Thyroid gland (tissue), 4 donors: Measurements from ENCODE around the gene EFCAB8.

Experiments
- POLR2A ChIP-seq, 2 donors: fragments of 450-650 bp; IDR thresholded peaks; one replicate each; pipeline ENCODE4 v1.6.1; 2017; ENCODE audit warnings: antibody characterized with exemption in 2 of 2, mild to moderate bottlenecking in 2 of 2, moderate library complexity in 1 of 2
- TF ChIP-seq, protein P1 (sequence below), 6 experiments: fragments of 200-600 bp in 3 of 6; fragments of 450-650 bp in 3 of 6; sonication (generic) in 3 of 6; IDR thresholded peaks; one replicate each; pipeline ENCODE4 v1.5.1; 2016 to 2019; ENCODE audit warnings: antibody characterized with exemption in 6 of 6, mild to moderate bottlenecking in 2 of 6, inconsistent platforms in 1 of 6, moderate library complexity in 1 of 6

DNA sequence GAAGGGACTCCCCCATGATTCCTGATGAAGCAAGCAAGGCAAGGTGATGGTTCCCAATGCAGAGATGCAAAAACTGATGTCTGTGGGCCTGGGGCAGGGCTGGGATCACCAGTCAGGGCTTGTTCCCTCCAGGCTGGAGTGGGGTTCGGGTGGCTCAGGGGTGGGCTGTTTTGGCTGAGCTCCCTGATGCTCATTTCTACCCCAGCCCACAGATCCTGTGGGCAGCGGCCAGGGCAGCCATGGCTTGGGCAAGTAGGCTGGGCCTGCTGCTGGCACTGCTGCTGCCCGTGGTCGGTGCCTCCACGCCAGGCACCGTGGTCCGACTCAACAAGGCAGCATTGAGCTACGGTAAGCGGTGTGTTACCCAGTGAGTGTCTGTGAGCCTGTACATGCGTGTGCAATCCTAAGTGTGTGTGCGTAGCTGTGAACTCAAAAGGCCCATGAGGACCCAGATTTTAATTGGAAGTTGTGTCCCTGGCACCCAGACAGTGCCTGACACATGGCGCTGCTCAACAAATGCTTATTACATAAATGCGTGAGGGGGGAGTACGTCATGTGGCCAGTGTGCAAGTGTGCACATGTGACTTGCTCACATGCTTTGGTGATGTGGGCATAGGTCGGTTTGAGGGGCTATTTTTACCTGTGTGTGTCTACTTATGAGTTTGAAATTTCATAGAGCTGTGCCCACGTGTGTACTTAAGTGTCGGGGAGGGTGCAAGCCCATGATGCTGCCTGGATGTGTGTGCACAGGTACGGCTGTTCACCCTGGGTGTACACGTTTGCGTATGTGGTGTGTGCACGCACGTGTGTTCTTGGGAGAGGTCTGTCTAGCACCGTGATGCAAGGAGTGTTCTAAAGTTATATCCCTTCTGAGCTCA is 149.9 kb downstream of the EFCAB8 start:
- no peak for TF ChIP-seq POLR2A (IDR thresholded peaks at IDR 0.05)
- TF ChIP-seq, protein P1, sequence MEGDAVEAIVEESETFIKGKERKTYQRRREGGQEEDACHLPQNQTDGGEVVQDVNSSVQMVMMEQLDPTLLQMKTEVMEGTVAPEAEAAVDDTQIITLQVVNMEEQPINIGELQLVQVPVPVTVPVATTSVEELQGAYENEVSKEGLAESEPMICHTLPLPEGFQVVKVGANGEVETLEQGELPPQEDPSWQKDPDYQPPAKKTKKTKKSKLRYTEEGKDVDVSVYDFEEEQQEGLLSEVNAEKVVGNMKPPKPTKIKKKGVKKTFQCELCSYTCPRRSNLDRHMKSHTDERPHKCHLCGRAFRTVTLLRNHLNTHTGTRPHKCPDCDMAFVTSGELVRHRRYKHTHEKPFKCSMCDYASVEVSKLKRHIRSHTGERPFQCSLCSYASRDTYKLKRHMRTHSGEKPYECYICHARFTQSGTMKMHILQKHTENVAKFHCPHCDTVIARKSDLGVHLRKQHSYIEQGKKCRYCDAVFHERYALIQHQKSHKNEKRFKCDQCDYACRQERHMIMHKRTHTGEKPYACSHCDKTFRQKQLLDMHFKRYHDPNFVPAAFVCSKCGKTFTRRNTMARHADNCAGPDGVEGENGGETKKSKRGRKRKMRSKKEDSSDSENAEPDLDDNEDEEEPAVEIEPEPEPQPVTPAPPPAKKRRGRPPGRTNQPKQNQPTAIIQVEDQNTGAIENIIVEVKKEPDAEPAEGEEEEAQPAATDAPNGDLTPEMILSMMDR (IDR thresholded peaks at IDR 0.05) = no peak
